ENCODE results near the gene HUS1. TPM values are rescaled to one million over a fixed set of nuclear protein-coding genes. Genes with fewer than 3 reads are reported as not detected.
A peak's percentile ranks its signal among the peaks of the same experiment; 100 is the strongest.
"Not testable (repeated sequence)": the region's sequence is repeated elsewhere in the genome, so short reads cannot be mapped to it uniquely, and the experiment has no call there.

Gene HUS1
- polyA plus RNA-seq, 4 donors = 15.3 to 28.2 (median 20.8) TPM

- no peak for DNase-seq (ENCODE audit: low read depth in 4 of 4, low spot score in 2 of 4)
Observed at GRCh38 chr7:47982610-47983009, 3.2 kb upstream of the HUS1 start.

DNA sequence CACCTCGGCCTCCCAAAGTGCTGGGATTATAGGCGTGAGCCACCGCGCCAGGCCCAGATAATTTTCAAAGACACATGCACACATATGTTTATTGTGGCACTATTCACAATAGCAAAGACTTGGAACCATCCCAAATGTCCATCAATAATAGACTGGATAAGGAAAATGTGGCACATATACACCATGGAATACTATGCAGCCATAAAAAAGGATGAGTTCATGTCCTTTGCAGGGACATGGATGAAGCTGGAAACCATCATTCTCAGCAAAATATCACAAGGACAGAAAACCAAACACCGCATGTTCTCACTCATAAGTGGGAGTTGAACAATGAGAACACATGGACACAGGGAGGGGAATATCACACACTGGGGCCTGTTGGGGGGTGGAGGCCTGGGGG, 1.2 kb upstream of the HUS1 start:
- DNase-seq (ENCODE audit: low read depth in 4 of 4, low spot score in 2 of 4) = not testable (repeated sequence)

GRCh38 chr7:47979832-47980181, 392 bp upstream of the HUS1 start:
- no peak for DNase-seq (ENCODE audit: low read depth in 4 of 4, low spot score in 2 of 4)

DNA sequence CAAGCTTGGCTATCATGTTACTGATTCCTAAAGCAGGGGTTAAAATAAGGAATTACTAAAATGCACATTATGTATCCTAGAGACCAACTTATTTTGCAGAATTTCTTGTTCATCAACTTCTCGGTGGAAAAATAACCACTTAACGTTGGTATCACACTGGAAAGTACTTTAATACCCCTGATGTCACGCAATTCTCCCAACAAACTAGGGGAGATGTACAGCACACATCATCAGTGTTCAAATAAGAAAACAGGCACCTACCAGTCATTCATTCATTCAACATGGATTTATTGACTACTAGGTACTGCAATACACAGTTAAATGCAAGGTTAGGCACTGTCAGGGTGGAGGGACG, 648 bp downstream of the HUS1 start:
- DNase-seq (ENCODE audit: low read depth in 4 of 4, low spot score in 2 of 4) = no peak

DNA sequence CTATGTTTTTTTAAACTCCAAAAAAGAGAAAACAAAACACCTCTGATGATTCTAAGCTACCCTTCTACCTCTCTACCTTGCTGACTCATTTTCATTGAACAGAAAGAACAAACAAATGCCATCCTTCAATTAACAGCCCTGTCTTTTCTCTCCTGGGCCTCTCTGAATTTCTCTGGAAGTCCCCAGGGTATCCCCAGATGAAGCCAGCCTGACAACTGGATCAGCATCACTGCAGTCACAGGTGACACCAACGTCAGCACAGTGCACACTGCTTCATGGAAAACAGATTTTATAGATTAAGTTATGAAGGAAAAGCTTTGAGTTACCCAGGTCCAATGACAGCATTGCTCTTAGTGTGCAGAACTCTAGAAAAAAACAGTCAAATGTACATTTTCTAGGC, 5.7 kb downstream of the HUS1 start:
- DNase-seq (ENCODE audit: low read depth in 4 of 4, low spot score in 2 of 4) = no peak

DNA sequence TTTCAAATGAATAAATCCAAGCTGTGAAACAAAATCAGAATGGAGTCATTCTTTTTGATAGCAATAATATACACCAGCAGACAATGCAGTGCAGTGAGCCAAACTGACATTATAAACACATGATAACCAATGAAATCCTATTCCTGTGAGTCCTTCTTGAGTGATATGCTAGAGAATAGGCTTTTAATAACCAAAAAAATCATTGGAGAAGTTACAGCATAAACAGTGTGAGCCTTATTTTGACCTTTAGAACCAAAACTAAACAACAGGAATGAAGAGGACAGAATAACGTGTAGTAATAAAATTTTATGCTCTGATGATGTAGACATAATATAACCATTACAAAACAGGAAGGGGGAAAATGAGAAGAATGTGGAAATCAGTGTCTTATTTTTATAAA, 8.7 kb downstream of the HUS1 start:
- no peak for DNase-seq (ENCODE audit: low read depth in 4 of 4, low spot score in 2 of 4)

DNA sequence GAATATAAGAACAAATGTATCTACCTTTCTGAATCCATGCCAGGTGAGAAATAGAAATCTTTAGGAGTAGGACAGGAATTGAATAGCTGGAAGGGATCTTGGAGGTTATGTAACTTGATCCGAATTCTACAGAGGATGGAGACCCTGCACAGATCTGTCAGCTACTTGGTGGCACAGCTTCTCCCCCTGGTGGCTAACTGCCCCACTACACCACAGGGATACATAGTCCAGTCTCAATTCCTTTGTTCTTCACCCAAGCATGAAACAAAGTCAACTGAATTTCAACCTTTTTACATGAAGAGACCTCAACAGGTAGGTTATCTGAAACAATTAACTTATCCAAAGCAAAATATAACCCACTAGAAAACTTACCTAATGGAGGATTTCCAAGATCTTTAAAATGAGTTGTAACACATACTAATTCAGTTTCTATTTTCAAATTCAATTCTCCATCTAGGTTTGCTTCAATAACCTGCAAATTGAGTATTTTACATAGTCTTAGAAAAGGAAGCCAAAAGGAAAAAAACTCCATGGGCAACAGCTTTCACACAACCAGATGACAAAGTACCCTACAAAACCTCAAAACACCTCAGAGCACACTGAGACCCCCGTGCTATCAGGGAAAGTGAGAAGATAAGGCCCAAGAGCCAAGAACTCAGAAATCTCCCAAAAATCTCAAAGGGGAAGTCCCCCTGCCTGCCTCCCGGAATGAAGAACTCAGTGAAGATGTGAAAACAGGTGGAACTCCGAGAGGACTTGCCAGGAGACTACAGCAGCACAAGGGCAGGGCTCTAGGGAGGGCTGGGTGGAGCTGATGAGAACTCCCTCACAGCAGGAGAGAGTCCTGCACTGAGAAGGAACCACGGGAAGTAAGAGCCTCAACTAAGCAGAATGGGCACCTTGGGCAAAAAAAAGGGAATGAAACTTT, 10.3 kb downstream of the HUS1 start:
- DNase-seq (ENCODE audit: low read depth in 4 of 4, low spot score in 2 of 4) = peak in 2 of 4 donors; percentile 51 to 66

- no peak for DNase-seq (ENCODE audit: low read depth in 4 of 4, low spot score in 2 of 4)
Observed at GRCh38 chr7:47967708-47968107, 11.7 kb downstream of the HUS1 start.

DNA sequence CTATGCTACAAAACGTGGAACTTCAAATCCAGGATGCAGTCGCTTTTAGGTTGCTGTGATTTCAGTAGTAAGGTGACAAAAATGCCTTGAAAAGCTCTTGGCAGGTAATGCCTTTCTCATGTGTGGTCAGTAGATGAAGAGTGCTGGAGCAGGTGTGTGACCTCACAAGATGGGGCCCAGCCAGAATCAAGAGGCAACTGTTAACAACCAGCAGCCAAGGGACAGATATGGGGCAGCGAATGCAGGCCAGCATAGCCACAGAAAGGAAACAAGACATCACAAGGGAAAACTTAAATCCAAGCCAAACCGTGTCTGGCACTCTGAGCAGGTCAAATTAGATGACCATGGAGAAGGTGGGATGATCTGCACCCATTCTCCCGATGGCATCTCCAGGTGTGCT, 12.3 kb downstream of the HUS1 start:
- no peak for DNase-seq (ENCODE audit: low read depth in 4 of 4, low spot score in 2 of 4)

DNA sequence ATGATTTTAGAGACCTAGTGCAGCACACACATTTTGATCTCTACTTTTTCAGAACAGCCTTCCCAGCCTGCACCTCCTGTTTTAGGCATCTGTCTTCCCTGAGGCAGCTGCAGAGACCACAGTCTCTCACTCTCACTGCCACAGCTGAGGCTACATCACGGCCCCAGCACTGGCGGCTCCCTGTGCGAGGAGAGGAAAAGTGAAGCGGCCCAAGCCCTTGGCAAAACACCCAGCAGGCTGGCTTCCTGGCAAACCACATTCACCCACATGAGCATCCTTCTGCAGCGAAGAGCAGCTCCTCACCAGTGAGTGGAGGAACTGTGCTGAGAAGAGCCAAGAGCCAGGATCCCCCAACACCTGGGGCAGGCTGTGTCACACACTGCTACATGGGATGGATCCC, 14.0 kb downstream of the HUS1 start:
- DNase-seq (ENCODE audit: low read depth in 4 of 4, low spot score in 2 of 4) = no peak

DNA sequence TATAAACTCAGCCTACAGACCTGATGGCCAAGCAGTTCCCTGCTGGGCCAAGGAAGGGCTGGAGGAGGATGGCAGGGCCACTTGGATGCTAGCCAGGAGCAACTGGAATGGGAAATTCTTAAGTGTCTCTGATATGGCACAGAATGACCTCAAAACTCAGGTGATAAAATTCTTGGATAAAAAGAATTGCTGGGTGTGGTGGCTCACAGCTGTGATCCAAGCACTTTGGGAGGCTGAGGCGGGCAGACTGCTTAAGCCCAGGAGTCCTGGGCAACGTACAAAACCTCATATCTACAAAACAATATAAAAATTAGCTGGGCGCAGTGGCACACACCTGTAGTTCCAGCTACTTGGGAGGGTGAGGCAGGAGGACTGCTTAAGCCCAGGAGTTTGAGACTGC, 17.2 kb downstream of the HUS1 start:
- no peak for DNase-seq (ENCODE audit: low read depth in 4 of 4, low spot score in 2 of 4)

- DNase-seq (ENCODE audit: low read depth in 4 of 4, low spot score in 2 of 4) = no peak
Observed at GRCh38 chr7:47957156-47957555, 22.3 kb downstream of the HUS1 start.

GRCh38 chr7:47956220-47956619, 23.2 kb downstream of the HUS1 start:
- no peak for DNase-seq (ENCODE audit: low read depth in 4 of 4, low spot score in 2 of 4)

- DNase-seq (ENCODE audit: low read depth in 4 of 4, low spot score in 2 of 4) = no peak
Observed at GRCh38 chr7:47954231-47954911, 25.0 kb downstream of the HUS1 start.

DNA sequence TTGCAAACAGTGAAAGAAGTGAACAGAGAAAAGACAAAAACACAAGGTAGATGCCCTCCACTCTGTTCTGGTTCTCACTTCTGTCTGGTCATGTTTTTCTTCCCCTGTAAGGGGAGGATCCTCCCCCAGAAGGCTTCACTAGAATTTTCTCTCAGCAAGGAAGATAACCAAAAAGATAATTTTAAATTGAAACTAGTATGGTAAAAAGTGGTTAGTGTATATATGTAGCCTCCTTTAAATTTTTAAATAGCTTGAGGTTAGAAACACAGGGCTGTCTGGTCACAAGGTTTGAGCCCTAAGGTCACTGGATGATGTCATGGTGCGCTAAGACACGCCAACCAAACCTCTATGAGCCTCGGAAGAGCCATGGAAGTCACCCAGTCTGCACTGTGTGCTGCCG, 25.6 kb downstream of the HUS1 start:
- no peak for DNase-seq (ENCODE audit: low read depth in 4 of 4, low spot score in 2 of 4)

DNA sequence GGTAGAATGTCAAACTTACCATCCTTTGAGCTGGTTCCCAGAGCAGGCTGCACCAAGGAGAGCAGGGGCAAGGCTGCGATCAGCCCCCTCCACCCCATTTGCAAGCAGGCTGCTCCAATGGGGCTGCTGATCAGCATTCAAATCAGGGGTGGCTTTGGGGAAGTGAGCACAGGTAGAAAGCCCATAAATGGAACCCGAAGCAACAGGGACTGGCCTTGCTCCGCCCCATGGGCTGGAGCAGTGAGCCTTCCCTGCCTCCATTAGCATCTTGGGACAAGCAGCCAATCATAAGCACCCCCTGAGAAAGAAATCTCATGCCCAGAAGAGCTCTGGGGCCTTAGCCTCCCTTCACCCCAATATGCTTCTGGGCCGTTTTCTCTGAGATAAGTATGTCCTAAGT, 27.2 kb downstream of the HUS1 start:
- DNase-seq (ENCODE audit: low read depth in 4 of 4, low spot score in 2 of 4) = no peak

GRCh38 chr7:47951374-47951773, 28.0 kb downstream of the HUS1 start:
- DNase-seq (ENCODE audit: low read depth in 4 of 4, low spot score in 2 of 4) = no peak

GRCh38 chr7:47950714-47951113, 28.7 kb downstream of the HUS1 start:
- no peak for DNase-seq (ENCODE audit: low read depth in 4 of 4, low spot score in 2 of 4)

DNA sequence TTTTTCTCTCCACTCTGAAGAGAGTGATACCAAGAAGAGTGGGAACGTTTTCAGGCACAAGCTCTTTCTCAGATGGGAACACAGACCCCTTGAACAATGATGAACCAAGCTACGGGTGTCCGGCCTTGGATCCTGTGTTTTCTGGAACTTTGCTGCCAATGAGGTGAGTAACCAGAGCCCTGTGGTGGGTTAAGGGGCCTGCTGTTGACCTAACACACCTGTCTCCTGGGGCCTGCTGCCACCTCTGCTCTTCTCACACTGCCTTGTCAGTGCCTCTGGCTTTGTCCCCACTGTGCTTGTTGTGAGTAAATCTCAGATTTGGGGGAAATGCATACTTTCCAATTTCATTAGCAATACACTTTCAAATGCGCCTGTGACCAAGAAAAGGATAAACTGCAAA, 29.7 kb downstream of the HUS1 start:
- no peak for DNase-seq (ENCODE audit: low read depth in 4 of 4, low spot score in 2 of 4)

DNA sequence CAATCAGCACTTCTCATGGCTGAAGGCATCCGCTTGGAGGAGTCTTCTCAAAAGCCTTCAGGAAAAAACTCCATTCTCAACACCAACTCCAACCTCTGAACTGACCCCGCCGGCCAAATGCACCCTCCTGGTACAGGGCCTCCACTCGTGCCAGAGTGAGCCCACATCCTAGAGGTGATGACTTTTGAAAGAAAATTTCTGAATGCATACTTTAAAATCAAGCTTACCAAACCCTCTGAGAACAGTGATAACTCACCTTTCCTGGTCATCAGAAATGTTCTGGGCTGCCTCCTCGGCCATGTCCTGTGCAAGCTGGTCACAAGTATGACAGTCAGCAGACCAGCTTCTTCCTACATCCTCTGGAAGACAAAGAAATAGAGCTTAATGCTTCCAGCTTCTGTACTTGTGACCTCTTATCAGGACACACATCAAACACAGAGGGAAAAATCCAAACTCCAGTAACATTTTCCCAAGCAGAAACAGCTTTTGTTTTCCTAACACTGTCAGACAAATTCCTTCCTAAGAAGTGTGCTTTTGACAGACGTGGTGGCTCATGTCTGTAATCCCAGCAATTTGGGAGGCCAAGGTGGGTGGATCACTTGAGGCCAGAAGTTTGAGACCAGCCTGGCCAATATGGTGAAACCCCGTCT, 31.1 kb downstream of the HUS1 start, which contains the start of gene PKD1L1:
TSS of gene PKD1L1 (minus strand) at position 326 of the 650 bp plus-strand sequence. CDS start at position 300, 26 bp downstream.
- no peak for DNase-seq (ENCODE audit: low read depth in 4 of 4, low spot score in 2 of 4)

GRCh38 chr7:47947355-47947749, 32.1 kb downstream of the HUS1 start:
- no peak for DNase-seq (ENCODE audit: low read depth in 4 of 4, low spot score in 2 of 4)

All from left renal cortex interstitium (tissue), 4 donors.